HG02571 (cell line): Measurements from ENCODE around the gene TANK.
A peak's percentile ranks its signal among the peaks of the same experiment; 100 is the strongest.
"Not testable (repeated sequence)": the region's sequence is repeated elsewhere in the genome, so short reads cannot be mapped to it uniquely, and the experiment has no call there.

Experiments used
- ATAC-seq: cut with Tn5 transposase; IDR thresholded peaks from one replicate; pipeline ENCODE4 v1.9.1; 2021; ENCODE audit warnings: mild to moderate bottlenecking, moderate library complexity; ENCODE audit not compliant: unreplicated experiment

Gene TANK

GRCh38 chr2:161165811-161166210, 5.6 kb downstream of the TANK start:
- no peak for ATAC-seq

GRCh38 chr2:161166538-161167409, 6.5 kb downstream of the TANK start:
- peak; percentile 86 for ATAC-seq

- no peak for ATAC-seq
Observed at GRCh38 chr2:161169335-161169734, 9.1 kb downstream of the TANK start.

DNA sequence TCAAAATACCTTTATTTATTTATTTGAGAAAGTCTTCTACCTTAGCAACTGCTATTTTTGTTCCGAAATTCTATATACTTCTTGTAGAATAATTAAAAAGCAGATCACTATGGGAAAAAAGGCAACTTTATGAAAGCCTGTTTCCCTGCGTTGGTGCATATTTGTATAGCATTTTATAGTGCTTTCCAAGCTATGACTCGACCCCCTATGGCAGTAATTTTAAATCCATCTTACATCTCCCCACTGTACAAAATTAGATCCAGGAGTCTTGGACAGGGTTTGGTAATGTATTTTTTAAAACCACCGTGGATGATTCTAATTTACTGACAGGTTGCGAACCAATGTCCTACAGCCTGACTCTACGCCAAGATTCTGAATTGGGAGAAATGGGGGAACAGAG, 10.1 kb downstream of the TANK start:
- ATAC-seq: no peak

- ATAC-seq: no peak
Observed at GRCh38 chr2:161170958-161171932, 11.0 kb downstream of the TANK start.

DNA sequence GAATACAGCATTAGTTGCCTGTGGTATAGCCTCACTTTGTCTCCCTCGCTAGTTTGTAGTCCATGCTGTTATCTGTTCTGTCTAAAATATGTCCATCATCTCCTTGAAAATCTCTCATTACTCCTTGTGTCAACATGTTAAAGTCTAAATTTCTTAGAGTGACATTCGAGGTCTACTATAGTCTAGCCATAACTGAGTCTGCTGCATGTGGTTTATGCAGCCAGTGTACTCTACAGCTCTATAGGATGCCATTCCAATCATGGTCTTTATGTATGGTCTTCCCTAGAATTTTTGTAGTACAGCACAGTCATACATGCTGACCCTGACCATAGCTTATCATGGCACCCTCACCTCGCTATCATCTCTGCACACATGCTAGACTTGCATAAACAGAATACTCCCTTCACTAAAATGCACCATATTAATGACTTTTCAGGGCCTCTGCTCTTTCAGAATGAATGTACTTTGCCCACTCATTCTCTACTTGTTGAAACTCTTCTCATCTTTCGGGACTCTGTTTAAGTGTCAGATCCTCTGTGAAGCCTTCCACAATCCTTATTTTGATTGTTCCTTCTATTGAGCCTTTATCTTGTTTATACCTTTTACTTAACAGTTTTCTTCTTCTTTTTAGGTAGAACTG, 12.8 kb downstream of the TANK start:
- ATAC-seq: peak; percentile 69

DNA sequence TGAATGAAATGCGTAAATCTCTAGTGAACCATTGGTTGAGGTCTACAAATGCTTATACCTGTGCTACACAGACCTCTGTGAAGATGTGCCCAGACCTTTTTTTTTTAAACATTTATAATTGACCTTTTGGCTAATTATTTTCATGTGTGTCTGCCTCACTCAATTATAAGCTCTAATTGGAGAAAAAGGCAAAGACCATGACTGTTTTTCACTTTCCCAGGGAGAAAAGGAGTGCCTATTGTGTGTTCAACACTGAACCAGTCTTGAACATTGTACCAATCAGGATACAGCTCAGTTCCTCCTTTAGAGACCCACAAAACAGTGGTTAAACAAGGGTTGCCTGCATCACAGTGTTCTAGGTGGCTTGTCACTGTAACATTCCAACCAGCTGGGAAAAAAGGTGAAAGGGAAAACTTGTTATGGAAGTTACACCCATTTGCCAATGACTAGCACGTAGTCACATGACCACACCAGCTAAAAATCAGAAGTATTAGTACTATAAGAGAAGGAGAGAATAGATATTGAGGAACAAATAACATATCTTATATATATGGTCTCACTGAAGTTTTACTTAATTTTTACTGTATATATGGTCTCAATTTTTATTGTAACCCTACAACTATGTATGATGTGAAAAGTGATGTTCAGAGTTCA, 13.4 kb downstream of the TANK start:
- ATAC-seq: no peak

DNA sequence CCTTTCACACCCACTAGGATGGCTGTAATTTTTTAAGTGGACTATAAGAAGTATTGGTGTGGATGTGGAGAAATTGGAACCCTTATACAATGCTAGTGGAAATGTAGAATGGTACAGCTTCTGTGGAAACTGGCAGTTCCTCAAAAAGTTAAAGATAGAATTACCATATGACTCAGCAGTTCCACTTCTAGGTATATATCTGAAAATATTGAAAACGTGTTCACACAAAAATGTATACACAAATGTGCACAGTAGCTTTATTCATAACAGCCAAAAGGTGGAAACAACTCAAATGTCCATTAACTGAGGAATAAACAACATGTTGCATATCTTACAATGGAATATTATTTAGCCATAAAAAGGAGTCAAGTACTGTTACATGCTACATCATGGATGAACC, 17.7 kb downstream of the TANK start:
- no peak for ATAC-seq

GRCh38 chr2:161178756-161179155, 18.5 kb downstream of the TANK start:
- no peak for ATAC-seq

GRCh38 chr2:161190050-161190449, 29.8 kb downstream of the TANK start:
- no peak for ATAC-seq

- not testable (repeated sequence) for ATAC-seq
Observed at GRCh38 chr2:161195602-161196001, 35.4 kb downstream of the TANK start.

- ATAC-seq: peak; percentile 51
Observed at GRCh38 chr2:161199912-161200701, 39.9 kb downstream of the TANK start.

GRCh38 chr2:161204846-161205245, 44.6 kb downstream of the TANK start:
- no peak for ATAC-seq

DNA sequence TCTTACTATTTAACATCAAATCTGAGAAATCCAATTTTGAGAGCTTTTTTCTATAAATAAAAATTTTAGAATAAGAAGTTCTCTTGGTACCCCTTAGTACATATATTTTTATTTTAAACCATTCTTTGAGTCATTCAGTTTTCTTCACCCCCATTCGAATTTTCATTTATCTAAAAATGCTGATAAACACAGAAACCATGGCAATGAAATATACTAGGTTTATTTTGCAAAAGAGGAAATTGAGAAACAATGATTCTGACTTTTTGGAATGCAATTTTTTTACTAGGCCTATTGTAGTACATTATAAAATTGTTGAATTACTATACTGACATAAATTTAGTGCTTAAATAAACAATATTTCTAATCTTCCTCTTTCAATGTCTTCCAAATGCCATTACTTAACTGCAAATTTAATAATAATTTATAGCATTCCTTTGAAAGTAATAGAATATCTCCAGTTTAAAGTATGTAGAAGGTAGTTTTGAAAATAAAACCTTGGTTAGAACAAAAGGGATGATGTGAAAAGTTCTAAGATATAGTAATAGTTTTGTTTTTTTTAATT, 46.3 kb downstream of the TANK start:
- no peak for ATAC-seq

DNA sequence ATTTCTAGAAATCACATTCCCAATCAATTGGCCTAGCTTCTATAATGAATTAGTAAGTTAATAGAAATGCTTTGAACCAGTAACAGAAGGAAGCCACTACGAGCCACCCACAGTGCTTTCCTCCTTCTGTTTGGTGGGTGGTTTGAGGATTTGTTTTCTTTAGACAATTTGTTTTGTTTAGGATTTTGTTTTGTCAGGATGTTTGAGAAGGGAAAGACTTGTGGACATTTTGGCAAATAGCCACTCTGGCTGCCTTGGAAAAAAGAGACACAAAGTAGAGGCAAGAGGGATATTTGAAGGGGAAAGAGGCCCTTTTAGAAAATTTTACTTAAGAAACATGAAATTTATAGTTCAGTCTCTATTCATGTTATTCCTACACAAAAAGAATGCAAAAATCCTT, 47.7 kb downstream of the TANK start:
- no peak for ATAC-seq

- no peak for ATAC-seq
Observed at GRCh38 chr2:161208527-161209139, 48.4 kb downstream of the TANK start.

- no peak for ATAC-seq
Observed at GRCh38 chr2:161209902-161210301, 49.7 kb downstream of the TANK start.

GRCh38 chr2:161217597-161218185, 57.5 kb downstream of the TANK start:
- no peak for ATAC-seq

DNA sequence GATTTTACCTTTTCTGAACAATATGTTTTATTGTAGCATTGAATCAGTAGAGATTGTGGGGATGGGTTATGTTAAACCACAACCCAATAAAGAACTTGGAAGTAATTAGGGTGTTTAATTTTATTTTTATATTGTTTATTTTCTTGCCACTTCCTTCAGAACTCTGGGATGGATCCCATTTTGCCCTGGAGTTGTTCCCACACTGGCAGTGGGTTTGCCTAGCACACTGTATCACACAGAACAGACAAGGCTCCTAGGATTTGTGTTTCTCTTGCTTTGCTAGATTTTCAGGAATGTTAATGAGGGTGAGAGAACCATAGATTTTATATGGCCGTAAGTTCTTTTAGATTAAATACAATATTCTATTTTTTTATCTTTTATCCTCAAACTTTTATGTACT, 59.0 kb downstream of the TANK start:
- no peak for ATAC-seq
